GM18505 (cell line): ENCODE measurements around the gene MAP7D2.

Experiments
- ATAC-seq: cut with Tn5 transposase; IDR thresholded peaks from one replicate; pipeline ENCODE4 v1.9.1; 2021; ENCODE audit not compliant: unreplicated experiment
- POLR2A ChIP-seq: IDR thresholded peaks from 4 replicates; pipeline ENCODE4 v1.6.1; 2011; ENCODE audit warnings: borderline replicate concordance; ENCODE audit not compliant: insufficient read depth, insufficient read length; ENCODE audit errors: extremely low read depth

The MAP7D2 gene

DNA sequence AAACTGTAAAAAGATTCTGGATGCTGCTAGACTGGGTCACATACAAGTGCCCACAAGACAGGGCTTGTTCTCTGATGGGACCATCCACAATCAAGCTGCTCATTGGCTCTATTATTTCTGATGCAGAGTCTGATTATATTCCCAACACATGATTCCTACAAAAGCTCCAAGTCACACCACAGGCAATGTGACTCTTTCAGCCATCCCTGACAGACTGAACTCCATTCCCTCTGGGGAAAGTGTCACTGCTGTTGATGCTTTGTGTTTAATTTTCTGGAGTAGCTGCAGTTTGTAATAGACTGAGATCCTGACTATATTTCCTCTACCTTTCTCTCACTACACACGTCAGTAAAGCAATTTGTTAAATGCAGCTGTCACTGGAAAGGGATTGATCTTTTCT, 70.5 kb downstream of the MAP7D2 start:
- TF ChIP-seq POLR2A = no peak
- no peak for ATAC-seq

DNA sequence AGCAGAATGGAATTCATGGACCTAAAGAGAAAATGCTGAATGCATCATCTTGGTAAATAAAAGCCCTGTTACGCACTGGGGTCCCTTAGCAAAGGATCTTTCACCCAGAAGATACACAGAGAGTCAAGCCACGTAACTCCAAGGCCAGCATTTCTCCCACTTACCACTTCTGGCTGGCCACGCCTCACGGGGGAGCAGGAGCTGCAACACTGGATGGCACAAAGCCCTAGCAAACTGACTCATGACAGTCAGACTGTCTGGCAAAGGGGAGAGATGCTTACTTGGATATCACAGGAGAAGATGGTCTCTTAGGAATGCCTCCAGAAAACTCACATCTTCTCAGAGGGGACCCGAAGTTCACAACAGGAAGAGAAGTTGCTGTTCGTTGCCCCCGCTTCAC, 74.5 kb downstream of the MAP7D2 start:
- no peak for ATAC-seq
- TF ChIP-seq POLR2A = no peak

DNA sequence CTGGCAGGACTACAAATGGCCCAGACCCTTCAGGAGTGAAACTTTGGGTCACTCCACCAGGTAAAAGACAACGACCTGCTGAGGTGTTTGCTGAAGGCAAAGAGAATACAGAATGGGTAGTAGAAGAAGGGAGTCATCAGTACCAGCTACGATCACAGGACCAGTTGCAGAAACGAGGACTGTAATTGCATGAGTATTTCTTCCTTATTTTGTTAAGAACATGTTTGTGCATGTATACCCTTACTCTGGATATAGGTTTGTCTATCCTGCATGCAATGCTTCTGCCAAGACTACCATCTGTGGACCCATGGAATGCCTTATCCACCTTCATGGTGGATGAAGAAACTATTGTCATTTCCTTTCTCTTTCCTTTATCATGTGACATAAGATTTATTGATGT, 77.7 kb downstream of the MAP7D2 start:
- no peak for TF ChIP-seq POLR2A
- ATAC-seq = no peak

DNA sequence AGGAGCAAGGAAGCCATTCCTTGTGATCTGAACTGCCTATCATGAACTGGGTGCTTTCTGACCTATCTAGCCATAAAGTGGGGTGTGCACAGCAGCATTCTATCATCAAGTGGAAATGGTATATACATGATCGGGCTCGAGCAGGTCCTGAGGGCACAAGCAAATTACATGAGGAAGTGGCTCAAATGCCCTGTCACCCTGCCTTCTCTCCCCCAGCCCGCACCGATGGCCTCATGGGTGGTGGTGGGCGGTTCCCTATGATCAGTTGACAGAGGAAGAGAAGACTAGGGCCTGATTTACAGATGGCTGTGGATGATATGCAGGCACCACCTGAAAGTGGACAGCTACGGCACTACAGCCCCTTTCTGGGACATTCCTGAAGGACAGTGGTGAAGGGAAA, 79.5 kb downstream of the MAP7D2 start:
- no peak for TF ChIP-seq POLR2A
- no peak for ATAC-seq

DNA sequence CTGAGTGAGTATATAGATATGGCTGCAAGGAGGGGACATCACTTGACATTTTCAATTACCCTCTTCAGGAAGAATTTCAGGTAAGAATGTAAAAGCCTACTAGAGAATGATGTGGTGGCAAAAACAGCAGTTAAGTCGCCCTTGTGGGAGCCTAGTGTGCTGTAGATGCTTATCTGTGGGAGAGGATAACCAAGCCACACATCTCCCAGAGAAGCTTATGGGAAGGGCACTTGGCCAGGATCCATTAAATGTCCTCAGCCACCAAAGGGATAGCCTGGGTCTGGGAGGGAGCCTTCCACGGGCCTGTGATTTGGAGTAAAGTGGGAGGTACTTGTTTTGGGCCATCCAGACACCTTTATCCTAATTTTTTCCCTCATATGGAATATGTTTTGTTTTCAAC, 84.5 kb downstream of the MAP7D2 start:
- TF ChIP-seq POLR2A = no peak

DNA sequence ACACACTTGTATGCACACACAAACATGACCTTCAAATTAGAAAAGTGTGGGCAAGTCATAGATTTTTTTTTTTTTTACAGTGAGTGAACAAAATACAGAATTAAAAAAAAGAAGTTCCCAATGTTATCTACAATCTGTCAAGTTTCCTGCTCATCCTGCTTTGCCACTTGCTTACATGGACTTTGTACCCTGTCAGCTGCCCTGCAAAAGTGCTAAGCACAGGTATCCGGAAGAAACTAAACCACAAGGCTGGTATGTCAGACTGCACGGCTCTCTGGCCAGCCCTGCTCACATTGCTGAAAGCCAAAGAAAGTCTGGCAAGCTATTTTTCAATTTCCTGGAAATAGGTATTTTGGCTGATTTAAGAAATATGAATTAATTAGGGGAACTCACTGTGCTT, 87.0 kb downstream of the MAP7D2 start:
- ATAC-seq = no peak
- no peak for TF ChIP-seq POLR2A

More for the DNA sequence above, 84.5 kb downstream of the MAP7D2 start:
- ATAC-seq = no peak

DNA sequence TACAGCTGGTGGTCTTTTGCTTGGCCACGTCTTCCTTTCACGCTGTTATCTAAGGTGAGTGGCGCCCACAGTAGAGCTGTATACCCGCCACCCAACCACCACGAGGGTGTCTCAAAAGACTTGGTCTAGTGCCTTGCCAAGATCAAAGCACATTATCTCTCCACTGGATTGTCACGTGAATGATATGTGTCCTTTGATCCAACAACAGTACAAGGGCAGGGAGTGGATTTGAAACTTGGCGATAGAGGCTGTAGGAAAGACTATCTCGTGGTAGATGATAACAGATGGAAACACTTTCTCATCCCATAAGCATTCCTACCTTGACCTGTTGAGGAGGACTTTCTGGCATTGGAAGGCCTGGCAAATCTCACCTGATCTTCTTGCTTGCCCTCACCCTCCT, 88.1 kb downstream of the MAP7D2 start:
- no peak for TF ChIP-seq POLR2A
- no peak for ATAC-seq

DNA sequence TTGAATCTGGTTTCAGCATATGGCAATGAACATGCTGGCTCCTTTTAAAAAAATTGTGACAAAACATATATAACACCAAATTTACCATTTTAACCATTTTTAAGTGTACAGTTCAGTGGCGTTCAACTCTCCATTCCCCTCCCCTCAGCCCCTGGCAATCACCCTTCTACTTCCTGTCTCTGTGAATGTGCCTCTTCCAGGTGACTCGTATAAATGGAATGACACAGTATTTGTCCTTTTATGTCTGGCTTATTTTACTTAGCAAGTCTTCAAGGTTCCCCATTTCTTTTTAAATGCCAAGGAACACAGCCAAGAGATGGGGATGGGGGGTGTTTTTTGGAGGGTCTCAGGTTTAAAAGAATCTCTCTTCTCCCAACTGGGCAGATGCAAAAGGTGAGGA, 90.4 kb downstream of the MAP7D2 start:
- no peak for TF ChIP-seq POLR2A
- ATAC-seq = no peak

DNA sequence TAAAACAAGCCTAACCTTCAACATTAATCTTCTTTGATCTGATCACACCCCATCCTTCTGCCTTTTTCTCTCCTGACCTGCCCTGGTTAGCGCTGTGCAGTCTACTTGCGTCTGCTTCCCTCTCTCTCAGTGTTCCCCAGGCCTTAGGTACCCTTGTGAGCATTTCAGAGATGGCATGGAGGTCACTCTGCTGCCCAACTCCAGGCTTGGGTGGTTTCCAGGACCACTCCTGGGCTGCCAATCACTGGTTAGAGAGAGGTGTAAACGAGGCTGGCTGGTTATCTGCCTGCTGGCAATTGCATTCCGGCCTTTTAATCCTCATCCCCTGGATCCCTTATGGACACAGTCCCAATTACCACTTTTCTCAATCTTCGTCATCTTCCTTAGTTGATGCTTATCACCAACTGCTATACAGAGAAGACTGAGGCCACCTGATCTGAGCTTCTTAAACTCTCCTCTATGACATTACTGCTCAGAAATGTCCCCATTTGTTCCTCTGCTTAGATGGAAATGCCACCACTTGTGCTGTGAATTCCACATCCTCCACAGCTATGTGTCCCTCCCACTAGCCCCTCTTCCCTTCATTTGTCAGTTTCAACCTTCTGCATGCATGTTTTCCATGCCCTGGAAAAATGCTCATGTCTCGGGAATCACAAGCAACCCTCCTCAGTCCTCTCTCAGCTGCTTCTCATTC, 96.9 kb downstream of the MAP7D2 start:
- no peak for TF ChIP-seq POLR2A
- ATAC-seq = no peak

DNA sequence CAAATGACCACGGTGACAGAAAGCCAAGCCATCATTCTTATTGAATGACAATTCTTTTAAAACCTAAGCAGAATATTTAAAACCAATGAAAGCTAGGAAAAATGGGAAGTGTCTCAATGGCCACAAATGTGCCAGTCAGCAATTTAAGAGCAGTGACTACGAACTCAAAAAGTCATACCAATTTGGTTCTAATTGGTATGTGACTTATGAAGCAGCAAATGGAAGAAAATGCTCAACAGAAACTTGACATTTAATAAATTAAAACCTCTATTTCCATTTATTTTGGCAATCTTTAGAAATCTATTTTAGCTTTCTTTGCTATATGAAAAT, 100.1 kb downstream of the MAP7D2 start:
- no peak for ATAC-seq
- no peak for TF ChIP-seq POLR2A

DNA sequence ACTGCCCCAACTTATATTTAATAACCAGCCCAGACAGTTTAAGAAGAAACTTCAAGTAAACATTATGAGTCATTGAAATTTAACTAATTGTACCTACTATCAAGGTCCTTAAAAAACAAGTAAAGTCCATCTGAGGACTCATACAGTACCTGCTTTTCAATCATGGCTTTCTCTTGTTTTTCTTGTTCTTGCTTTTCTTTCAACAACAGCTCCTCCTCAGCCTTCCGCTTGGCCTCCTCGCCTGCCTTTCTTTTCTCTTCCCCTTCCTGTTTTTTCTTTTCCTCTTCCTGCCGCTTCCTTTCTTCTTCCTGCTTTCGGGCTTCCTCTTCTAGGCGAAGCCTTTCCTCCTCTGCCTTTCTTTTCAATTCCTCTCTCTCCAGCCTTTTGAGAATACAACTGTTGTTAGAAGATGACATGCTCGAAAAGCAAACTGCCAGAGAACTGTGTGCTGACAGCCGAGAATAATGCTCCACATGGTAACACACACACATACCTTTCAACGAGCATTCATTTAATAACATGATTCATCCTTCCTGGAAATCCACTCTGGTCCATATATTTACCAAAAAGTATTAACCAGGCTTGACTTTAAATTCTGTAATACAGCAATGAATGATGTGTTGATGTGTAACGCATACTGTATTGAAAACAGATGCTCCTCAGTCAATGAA, 100.6 kb downstream of the MAP7D2 start:
- no peak for TF ChIP-seq POLR2A
- ATAC-seq = no peak

DNA sequence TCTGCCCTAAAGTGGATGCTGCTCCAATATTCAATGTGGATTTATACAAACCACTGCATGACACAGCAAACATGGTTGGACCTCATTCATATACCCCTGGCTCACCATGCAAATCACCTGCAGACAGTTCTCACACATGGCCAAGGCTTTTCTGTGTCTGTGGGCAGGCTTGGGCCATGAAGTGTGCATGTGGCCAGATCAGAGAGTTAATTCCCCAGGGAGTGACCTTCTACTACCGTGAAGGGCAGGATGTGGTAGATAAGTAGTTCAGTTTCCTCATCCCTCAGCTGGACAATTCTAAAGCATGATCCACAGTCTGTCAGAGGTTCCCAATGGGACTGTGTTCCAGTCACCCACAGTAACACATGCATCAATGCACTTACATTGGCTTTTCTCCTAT, 101.3 kb downstream of the MAP7D2 start:
- no peak for TF ChIP-seq POLR2A
- ATAC-seq = no peak

DNA sequence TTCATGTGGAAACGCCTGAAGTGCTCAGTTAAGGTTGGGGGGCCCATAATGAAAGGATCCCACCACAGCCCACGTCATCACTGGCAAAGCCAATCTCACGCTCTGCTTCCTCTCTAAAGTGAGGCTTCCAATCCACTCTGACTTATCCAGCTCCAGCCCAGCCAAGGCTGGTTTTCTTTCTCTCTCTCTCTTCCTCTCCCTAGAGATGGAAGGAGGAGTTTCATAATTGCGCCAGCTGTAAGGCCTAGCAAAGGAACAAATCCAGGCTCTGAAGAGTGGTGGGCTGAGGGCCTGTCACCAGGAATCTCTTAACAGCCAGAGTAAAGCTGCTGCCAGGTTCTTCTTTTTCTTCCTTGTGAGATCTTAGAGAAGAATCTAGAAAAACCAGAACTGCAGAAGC, 105.1 kb downstream of the MAP7D2 start:
- ATAC-seq = no peak
- TF ChIP-seq POLR2A = no peak

DNA sequence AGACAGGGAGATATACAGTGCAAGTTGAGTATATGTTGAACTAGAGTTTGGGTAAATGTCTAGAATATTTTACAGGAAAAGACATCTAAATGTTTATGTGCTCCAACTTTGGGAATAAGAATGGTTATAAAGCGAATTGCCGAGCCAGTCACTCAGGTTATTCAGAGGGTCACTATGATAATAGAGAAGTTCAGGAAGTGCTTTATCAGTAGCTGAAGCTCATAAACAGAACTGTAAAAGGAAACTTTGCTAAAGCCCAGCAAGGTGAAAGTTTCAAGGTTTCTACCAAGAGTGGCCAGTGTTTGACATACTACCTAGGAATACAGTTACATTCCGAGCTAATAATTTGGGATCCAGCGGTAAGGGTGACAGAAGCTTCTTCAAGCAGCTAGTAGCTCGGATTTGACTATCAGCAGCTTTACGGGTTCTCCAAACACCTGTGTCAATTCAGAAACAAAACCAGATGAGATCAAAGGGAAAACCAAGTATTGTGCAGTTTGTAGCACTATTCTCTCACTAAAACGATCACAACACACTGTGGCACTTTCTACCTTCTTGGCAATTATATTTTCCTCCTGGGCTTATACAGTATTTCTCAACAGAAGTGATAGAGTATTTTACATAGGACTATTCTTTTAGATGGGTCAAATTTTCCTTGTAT, 108.6 kb downstream of the MAP7D2 start:
- no peak for ATAC-seq
- no peak for TF ChIP-seq POLR2A
